GM21526 (cell line): ENCODE data around the gene NOC2L.

Source experiments
- ATAC-seq: cut with Tn5 transposase; IDR thresholded peaks from one replicate; pipeline ENCODE4 v1.9.1; 2021; ENCODE audit warnings: moderate library complexity; ENCODE audit not compliant: unreplicated experiment, low FRiP score

Gene NOC2L

DNA sequence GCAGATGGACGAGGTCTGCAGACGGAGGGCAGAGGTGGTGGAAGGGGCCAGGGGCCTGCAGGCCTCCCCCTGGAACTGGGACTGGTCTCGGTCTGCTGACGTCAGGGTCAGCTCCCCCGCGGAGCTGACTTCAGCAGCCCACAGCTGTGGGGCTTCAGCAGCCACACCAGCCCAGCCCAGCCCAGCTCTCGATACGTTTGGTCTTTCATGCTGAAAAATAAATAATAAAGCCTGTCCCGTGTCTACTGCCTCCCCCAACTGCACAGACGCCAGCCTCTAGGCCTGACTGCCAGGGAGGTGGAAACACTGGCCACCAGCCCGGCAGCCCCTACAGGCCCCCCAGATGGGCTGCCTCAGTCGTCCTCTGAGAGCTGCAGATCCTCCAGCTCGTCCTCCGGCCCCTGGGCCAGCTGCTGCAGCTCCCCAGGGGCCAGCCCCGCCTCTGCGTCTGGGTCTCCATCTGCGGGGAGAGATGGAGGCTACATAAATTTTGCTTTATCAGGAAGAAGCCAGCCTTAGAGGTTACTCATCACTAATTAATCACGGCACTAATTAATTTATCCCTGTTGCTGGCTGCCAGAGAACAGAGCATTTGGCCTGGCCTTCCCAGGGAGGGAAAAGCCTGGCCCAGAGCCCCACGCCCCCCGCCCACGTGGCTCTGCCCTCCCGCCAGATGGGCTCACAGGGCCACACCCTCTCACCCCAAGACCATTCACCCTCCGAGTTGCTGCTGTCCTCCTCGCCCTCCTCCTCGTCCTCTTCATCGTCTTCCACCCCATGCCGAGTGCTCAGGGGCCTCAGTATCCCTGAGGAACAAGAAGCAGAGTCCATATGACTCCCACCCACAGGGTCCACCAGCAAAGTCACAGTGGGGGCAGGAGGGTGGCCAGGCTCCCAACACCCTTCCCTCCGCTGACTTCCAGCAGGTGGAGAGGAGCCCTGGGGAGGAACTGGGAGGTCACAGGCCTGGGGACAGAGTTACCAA, 14.4 kb downstream of the NOC2L start:
- ATAC-seq, result no peak

GRCh38 chr1:943545-944340, 15.3 kb downstream of the NOC2L start:
- no peak for ATAC-seq

- no peak for ATAC-seq
Measured at GRCh38 chr1:942864-943533, 16.1 kb downstream of the NOC2L start.

GRCh38 chr1:942411-942821, 16.6 kb downstream of the NOC2L start:
- ATAC-seq, result no peak

- no peak for ATAC-seq
Measured at GRCh38 chr1:941588-942383, 17.3 kb downstream of the NOC2L start.

GRCh38 chr1:941015-941587, 18.0 kb downstream of the NOC2L start:
- ATAC-seq, result no peak

DNA sequence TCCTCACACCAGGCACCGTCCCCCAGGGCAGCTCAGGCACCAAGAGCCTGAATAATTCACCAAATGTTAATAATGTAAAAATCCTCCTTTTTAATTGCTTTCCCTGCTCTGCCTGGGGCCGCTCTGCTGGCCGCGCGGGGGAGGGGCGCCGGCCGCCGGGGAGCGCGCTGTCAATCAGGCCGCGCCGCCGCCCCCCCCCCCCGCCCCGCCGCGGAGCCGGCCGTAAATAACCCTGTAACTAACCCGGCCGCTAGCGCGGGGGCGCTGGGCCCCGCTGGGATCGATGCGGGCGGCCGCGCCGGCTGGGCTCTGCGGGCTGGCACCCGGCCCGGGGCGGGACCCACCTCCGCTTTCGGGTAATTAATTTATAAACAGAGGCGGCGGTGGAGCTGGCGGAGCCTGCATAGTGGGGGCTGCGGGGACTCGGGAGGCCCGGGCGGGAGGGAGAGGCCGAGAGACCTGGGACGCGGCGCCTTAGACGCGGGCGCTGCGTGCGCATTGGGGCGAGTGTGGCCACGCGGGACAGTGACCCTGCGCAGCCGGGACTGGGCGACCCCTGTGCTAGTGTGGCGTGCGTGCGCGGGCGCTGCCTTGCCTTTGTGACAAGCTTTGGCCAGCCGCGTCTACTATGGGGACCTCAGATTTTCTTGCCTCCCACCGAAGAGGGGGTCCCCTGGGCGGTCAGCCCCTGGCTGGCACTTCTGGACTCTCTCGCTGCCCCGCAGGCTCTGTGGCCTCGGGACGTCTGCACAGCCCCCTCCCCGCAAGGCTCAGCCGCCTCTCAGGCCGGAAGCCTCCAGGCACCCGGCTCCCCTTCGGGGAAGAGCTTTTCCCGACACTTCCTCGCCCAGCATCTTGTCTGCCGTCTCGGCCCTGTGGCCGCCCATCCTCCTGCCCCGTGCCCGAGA, 18.7 kb downstream of the NOC2L start:
- ATAC-seq, result no peak

DNA sequence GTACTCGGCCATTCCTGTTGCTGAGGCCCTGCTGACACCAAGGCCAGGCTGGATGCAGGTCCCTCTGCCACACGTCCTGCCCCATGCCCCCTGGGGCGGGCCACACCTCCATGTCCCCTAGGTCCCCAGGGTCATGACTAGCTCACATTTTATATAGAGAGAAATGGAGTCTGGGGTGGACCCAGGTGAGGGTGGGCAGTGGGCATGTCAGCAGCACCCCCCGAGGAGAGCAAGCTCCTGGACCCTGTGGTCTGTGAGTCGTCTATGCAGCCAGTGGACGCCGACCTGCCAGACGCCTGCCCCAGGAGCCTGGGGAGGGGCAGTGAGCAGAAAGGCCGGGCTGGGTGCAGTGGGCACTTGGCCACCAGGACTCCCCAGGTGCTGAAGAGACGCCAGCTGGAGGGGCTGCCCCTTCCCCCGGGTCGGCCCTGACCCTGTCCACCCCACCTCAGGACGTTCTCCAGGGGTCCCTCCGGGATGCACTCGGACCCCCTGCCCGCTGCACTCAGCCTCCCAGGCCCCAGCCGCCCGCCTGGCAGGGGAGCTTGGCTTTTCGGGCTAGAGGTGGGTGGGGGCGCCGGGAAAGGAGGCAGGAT, 19.4 kb downstream of the NOC2L start:
- no peak for ATAC-seq

GRCh38 chr1:938711-939489, 20.2 kb downstream of the NOC2L start:
- ATAC-seq, result no peak

DNA sequence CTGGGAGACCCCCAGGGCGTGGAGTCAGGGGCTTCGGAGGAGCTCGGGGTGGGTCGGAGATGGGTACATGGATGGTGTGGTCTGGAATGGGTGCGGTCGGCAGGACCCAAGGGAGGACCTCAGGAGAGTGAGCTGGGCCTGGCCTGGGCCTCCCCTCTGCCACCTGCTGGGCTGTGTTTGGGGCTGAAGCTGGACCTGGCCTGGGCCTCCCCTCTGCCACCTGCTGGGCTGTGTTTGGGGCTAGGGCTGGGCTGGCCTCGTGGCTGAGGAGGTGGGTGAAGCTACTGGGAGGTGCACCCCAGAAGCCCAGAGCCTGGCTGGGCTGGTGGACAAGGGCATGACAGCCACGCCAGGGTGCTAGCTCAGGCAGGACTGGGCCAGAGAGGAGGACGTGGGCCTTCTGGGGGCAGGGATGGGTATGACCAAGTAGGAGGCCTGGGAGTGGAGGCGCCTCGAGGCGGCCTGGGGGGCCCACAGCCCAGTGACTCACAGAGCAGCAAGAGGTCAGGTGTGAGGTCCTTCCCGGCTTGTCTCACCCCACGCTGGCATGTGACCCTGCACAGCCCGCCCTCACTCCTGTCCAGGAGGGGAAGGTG, 20.9 kb downstream of the NOC2L start:
- ATAC-seq, result no peak

GRCh38 chr1:937521-937920, 21.5 kb downstream of the NOC2L start:
- no peak for ATAC-seq

- no peak for ATAC-seq
Measured at GRCh38 chr1:936348-937264, 22.4 kb downstream of the NOC2L start.

DNA sequence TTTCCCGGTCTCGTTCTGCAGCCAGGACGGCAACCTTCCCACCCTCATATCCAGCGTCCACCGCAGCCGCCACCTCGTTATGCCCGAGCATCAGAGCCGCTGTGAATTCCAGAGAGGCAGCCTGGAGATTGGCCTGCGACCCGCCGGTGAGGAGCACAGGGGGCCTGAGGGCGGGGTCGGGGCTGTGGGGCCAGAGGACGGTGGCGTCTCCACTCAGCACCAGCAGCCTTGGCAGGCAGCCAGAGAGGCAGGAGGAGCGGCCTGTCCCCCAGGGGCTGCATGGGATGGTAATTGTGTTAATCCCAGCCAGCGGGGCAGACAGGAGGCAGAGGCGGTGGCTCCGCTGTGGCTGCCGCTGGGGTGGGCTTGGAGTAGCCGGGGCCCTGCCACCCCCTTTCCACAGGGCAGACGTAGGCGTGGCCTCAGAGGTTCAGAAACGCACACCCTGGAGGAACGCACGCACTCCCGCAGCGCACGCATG, 23.3 kb downstream of the NOC2L start:
- ATAC-seq, result no peak

DNA sequence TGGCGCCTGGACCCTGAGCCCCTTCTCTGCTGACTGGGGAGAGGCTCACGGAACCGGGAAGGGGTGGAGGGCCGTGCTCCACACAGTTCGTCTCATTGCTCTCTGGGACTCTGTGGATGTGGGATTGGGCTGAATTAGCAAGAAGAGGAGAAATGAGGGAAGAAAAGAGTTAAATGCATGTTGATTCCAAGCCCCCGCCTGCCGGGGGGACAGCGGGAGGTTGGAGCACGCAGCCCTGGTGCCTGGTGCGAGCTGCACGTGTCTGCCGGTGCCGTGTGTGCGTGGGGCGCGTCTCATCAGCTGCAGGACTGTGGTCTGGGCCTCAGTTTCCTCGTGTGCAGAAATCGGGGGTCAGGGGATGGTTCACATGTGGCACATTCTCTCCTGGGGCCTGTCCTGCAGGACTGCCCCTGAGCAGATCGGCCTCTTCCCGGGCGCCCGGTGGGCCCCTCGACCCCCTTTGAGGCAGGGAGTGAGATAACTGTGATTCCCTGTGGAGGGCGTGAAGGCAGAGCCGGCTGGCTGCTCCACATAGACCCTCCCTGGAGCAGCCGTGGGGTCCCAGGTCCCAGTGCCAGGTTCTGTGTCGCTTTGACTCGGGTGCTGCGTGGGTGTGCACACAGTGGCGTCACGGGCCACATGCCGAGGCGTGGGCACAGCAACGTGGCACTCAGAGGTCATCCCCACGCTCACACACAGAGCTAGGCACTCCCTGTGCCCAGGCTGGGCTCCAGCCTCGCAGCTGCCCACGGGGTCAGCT, 23.9 kb downstream of the NOC2L start:
- no peak for ATAC-seq

DNA sequence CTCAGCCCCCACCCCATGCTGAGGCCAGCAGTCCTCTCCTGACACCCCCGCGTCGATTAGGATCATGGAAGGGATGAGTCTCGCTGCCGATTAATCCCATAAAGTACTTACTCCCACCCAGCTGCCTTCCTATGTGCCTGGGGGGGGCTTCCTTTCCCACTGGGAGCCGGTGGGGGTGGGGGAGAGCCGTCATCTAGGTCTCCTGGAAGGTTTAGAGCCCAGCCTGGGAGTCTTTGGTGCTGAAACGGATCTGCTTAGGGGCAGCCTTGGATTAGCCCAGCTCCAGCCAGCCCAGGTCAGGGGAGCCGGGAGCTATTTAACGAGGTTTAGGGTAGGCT, 25.5 kb downstream of the NOC2L start:
- no peak for ATAC-seq
